K562 (cell line): ENCODE data around the gene GATA2. TPM values are rescaled to one million over a fixed set of nuclear protein-coding genes. Genes with fewer than 3 reads are reported as not detected.

Experiments used
- ATAC-seq: fragments of 200-7000 bp; cut with Tn5 transposase; 3 replicates; pipeline ENCODE4 v1.9.1; 2020; ENCODE audit warnings: moderate library complexity
- BruUV-seq: library from RNA; stranded (reverse); fragments of 400-500 nt; replicated peaks from 2 replicates; lab custom pipeline; 2021; lab: Mats Ljungman, UMichigan
- CTCF ChIA-PET: fragments of 300-600 bp; formaldehyde crosslinking; extraction: SDS; loops from one replicate; lab custom pipeline; 2021; ENCODE audit warnings: low intra/inter-chr PET ratio; lab: Yijun Ruan, JAX
- POLR2A ChIA-PET: fragments of 300-600, 350-650 bp; sonication (Branson Sonifier 250); formaldehyde crosslinking; extraction: SDS; loops from one replicate; lab custom pipeline; 2021; ENCODE audit warnings: antibody characterized with exemption, inconsistent platforms; lab: Yijun Ruan, JAX
- DNase-seq, 4 experiments: peaks; one replicate each; pipeline versions ENCODE4 v3.0.0 to v3.0.0-alpha.2; 2011 to 2018; ENCODE audit warnings: low spot score in 3 of 4, mixed read lengths in 3 of 4; ENCODE audit errors: extremely low read depth in 1 of 4
- FAIRE-seq: peaks from 2 replicates; lab custom pipeline; 2011; peaks lifted over from hg19 to GRCh38; lab: Jason Lieb, UNC
- H2AFZ ChIP-seq: 2 replicates; pipeline ENCODE4 v1.6.0; 2011; ENCODE audit warnings: low read depth, low read length, control low read depth, inconsistent platforms
- H3K27ac ChIP-seq: fragments of 200-600 bp; 3 replicates; pipeline ENCODE4 v1.8.0; 2011; ENCODE audit warnings: low read depth, mild to moderate bottlenecking, control low read depth, inconsistent platforms, low read length, moderate library complexity, mixed read lengths; ENCODE audit errors: extremely low read depth
- H3K27me3 ChIP-seq, 2 experiments: fragments of 300-600 bp in 1 of 2; 2 replicates in 1 of 2; 3 replicates in 1 of 2; pipeline versions ENCODE4 v1.6.0 to v1.8.0; 2011; ENCODE audit warnings: inconsistent platforms in 2 of 2, low read length in 2 of 2, mild to moderate bottlenecking in 1 of 2, mixed read lengths in 1 of 2, moderate library complexity in 1 of 2; ENCODE audit not compliant: control insufficient read depth in 2 of 2, insufficient read depth in 2 of 2
- H3K36me3 ChIP-seq: fragments of 300-600 bp; 3 replicates; pipeline ENCODE4 v1.8.0; 2011; ENCODE audit warnings: mild to moderate bottlenecking, low read length, inconsistent platforms; ENCODE audit not compliant: control insufficient read depth, insufficient read depth
- H3K4me1 ChIP-seq, 2 experiments: fragments of 200-600 bp in 1 of 2; replicated peaks in 1 of 2; 2 replicates in 1 of 2; 3 replicates in 1 of 2; pipeline versions ENCODE4 v1.5.1 to v1.8.0; 2011; ENCODE audit warnings: inconsistent platforms in 2 of 2, low read length in 2 of 2, mild to moderate bottlenecking in 1 of 2, mixed read lengths in 1 of 2, moderate library complexity in 1 of 2; ENCODE audit not compliant: control insufficient read depth in 2 of 2, insufficient read depth in 2 of 2
- H3K4me2 ChIP-seq: 2 replicates; pipeline ENCODE4 v1.6.1; 2011; ENCODE audit warnings: low read length, control low read depth, inconsistent platforms, mixed read lengths; ENCODE audit not compliant: insufficient read depth
- H3K4me3 ChIP-seq: fragments of 200-600 bp; sonication (generic), shearing (Covaris generic); 2 replicates; pipeline ENCODE4 v1.5.1; 2016; ENCODE audit warnings: control low read depth, inconsistent platforms
- H3K79me2 ChIP-seq: fragments of 200-600 bp; 3 replicates; pipeline ENCODE4 v1.8.0; 2011; ENCODE audit warnings: low read length, inconsistent platforms; ENCODE audit not compliant: control insufficient read depth, insufficient read depth
- H3K9ac ChIP-seq, 2 experiments: 2 replicates each; pipeline versions ENCODE4 v1.6.0 to v1.6.1; 2011; ENCODE audit warnings: low read depth in 2 of 2, low read length in 2 of 2, control low read depth in 1 of 2, inconsistent platforms in 1 of 2, mild to moderate bottlenecking in 1 of 2, mixed read lengths in 1 of 2; ENCODE audit not compliant: insufficient read depth in 1 of 2
- H3K9me1 ChIP-seq: one replicate; pipeline ENCODE4 v1.6.0; 2011; ENCODE audit warnings: inconsistent platforms, mild to moderate bottlenecking, low read length, moderate library complexity; ENCODE audit not compliant: control insufficient read depth, insufficient read depth
- H3K9me3 ChIP-seq: replicated peaks from 2 replicates; pipeline ENCODE4 v1.5.1; 2011; ENCODE audit warnings: low read depth, low read length, inconsistent platforms; ENCODE audit not compliant: control insufficient read depth, insufficient read depth
- H4K20me1 ChIP-seq: replicated peaks from 2 replicates; pipeline ENCODE4 v1.6.1; 2011; ENCODE audit warnings: low read length, inconsistent platforms, mixed read lengths; ENCODE audit not compliant: control insufficient read depth, insufficient read depth
- BHLHE40 ChIP-seq: IDR thresholded peaks from 2 replicates; pipeline ENCODE4 v1.6.1; 2011; ENCODE audit warnings: low read length, improper control_type of control experiment
- CBX3 ChIP-seq, 2 experiments: IDR thresholded peaks; 1 replicate in 1 of 2; 2 replicates in 1 of 2; pipeline ENCODE4 v1.6.1; 2012; ENCODE audit warnings: inconsistent platforms in 2 of 2, low read length in 2 of 2, borderline replicate concordance in 1 of 2, control low read depth in 1 of 2
- CEBPB ChIP-seq: fragments of 450-650 bp; IDR thresholded peaks from 2 replicates; pipeline ENCODE4 v1.6.1; 2016; ENCODE audit warnings: missing genetic modification characterization, missing compliant biosample characterization
- ERF ChIP-seq: fragments of 450-650 bp; formaldehyde crosslinking; IDR thresholded peaks from 2 replicates; pipeline ENCODE4 v1.4.0; 2020; ENCODE audit warnings: mild to moderate bottlenecking, mixed read lengths
- ILF3 ChIP-seq: fragments of 450-650 bp; IDR thresholded peaks from 2 replicates; pipeline ENCODE4 v1.6.1; 2018; ENCODE audit warnings: antibody characterized with exemption, mild to moderate bottlenecking, moderate library complexity, borderline replicate concordance
- KHSRP ChIP-seq: fragments of 450-650 bp; IDR thresholded peaks from 2 replicates; pipeline ENCODE4 v1.6.1; 2017
- KLF13 ChIP-seq: fragments of 450-650 bp; IDR thresholded peaks from 2 replicates; pipeline ENCODE4 v1.6.1; 2016; ENCODE audit warnings: missing genetic modification characterization, low read depth, mild to moderate bottlenecking, missing compliant biosample characterization, moderate library complexity, borderline replicate concordance
- NRF1 ChIP-seq, 2 experiments: fragments of 450-650 bp; IDR thresholded peaks in 1 of 2; conservative IDR thresholded peaks in 1 of 2; 2 replicates each; pipeline ENCODE4 v1.6.1; 2014; ENCODE audit warnings: mild to moderate bottlenecking in 2 of 2
- SIRT6 ChIP-seq: IDR thresholded peaks from one replicate; pipeline ENCODE4 v1.6.1; 2012; ENCODE audit warnings: low read depth, mild to moderate bottlenecking, control low read depth, inconsistent platforms, low read length, moderate library complexity
- SMARCB1 ChIP-seq: IDR thresholded peaks from 2 replicates; pipeline ENCODE4 v1.6.1; 2011; ENCODE audit warnings: improper control_type of control experiment, low read depth; ENCODE audit not compliant: insufficient read length
- TSC22D4 ChIP-seq: fragments of 450-650 bp; IDR thresholded peaks from 2 replicates; pipeline ENCODE4 v1.6.1; 2016; ENCODE audit warnings: missing genetic modification characterization, missing biosample characterization, control low read depth
- U2AF2 ChIP-seq: fragments of 200-400 bp; formaldehyde crosslinking; optimal IDR thresholded peaks from 2 replicates; pipeline ENCODE3; 2017; ENCODE audit warnings: low read depth, mild to moderate bottlenecking, low read length
- ZNF12 ChIP-seq: sonication (generic); formaldehyde crosslinking; IDR thresholded peaks from 2 replicates; pipeline ENCODE4 v1.4.0; 2020; ENCODE audit warnings: mild to moderate bottlenecking, missing genetic modification reagents
- ZNF311 ChIP-seq: fragments of 250-450 bp; sonication (Bioruptor Pico); IDR thresholded peaks from 2 replicates; pipeline ENCODE4 v1.4.0; 2020; ENCODE audit warnings: mild to moderate bottlenecking, moderate library complexity
- ZNF445 ChIP-seq: fragments of 250-450 bp; sonication (Bioruptor Pico); IDR thresholded peaks from 2 replicates; pipeline ENCODE4 v1.4.0; 2020; ENCODE audit warnings: low read depth, mild to moderate bottlenecking, moderate library complexity
- ZNF583 ChIP-seq: fragments of 250-450 bp; sonication (Bioruptor Pico); IDR thresholded peaks from 2 replicates; pipeline ENCODE4 v1.4.0; 2020
- ZNF668 ChIP-seq: fragments of 250-450 bp; sonication (Bioruptor Pico); IDR thresholded peaks from 2 replicates; pipeline ENCODE4 v1.8.0; 2022; ENCODE audit warnings: mild to moderate bottlenecking, inconsistent platforms
- WGBS: fragments of 100-300 bp; shearing (Covaris generic); methylation state at CpG from one replicate; pipeline ENCODE4 v1.1.6; 2016; ENCODE audit warnings: low coverage, mixed read lengths; ENCODE audit not compliant: insufficient coverage; ENCODE audit errors: missing lambda C conversion rate; 5-methylcytosine and 5-hydroxymethylcytosine counted together
- in situ Hi-C: fragments of 300-500 bp; cut with MboI; formaldehyde crosslinking; loops from 4 replicates; pipeline ENCODE4 v1.15.0; 2018; ENCODE audit warnings: inconsistent platforms, mixed read lengths
- intact Hi-C: fragments of 100-400 bp; cut with micrococcal nuclease; formaldehyde crosslinking; loops from 2 replicates; pipeline ENCODE4 v1.14.2; 2022
- polyA plus RNA-seq, 8 experiments: library from polyadenylated mRNA; depleted of rRNA in 4 of 8; stranded (reverse) in 5 of 8; unstranded in 3 of 8; fragments of >200 nt; fragmentation: Nextera tagmentation in 2 of 8; fragmentation: Illumina TruSeq in 1 of 8; extraction: Ambion mirVana in 2 of 8; extraction: Trizol in 1 of 8; gene quantifications; 2 replicates each; pipeline versions ENCODE4 v1.2.1 to v1.2.3, GENCODE V29; 2011 to 2014; ENCODE audit warnings: inconsistent platforms in 1 of 8, missing spikeins in 1 of 8
- total RNA-seq, 7 experiments: library from RNA; depleted of rRNA in 6 of 7; stranded (reverse); fragments of >200 nt in 6 of 7; fragmentation: Illumina TruSeq in 2 of 7; extraction: Trizol in 2 of 7; gene quantifications; 2 replicates each; pipeline versions ENCODE4 v1.2.1 to v1.2.3, GENCODE V29; 2011 to 2021; ENCODE audit warnings: low replicate concordance in 1 of 7
- TF ChIP-seq, protein P1 (sequence below): IDR thresholded peaks from 2 replicates; pipeline ENCODE4 v1.6.1; 2011; ENCODE audit warnings: borderline replicate concordance, low read depth, mild to moderate bottlenecking, moderate library complexity, low read length; ENCODE audit not compliant: insufficient read depth, poor library complexity, severe bottlenecking
- TF ChIP-seq, protein P2 (sequence below): fragments of 250-450 bp; sonication (Bioruptor Pico); IDR thresholded peaks from 2 replicates; pipeline ENCODE4 v1.8.0; 2022; ENCODE audit warnings: inconsistent platforms

Gene GATA2
- total and polyA plus RNA-seq, 9 of the 15 experiments (the other 6 are each of a cell fraction or from before 2014, with no cell fraction given) = 8.5 to 218 (median 50.8) TPM

DNA sequence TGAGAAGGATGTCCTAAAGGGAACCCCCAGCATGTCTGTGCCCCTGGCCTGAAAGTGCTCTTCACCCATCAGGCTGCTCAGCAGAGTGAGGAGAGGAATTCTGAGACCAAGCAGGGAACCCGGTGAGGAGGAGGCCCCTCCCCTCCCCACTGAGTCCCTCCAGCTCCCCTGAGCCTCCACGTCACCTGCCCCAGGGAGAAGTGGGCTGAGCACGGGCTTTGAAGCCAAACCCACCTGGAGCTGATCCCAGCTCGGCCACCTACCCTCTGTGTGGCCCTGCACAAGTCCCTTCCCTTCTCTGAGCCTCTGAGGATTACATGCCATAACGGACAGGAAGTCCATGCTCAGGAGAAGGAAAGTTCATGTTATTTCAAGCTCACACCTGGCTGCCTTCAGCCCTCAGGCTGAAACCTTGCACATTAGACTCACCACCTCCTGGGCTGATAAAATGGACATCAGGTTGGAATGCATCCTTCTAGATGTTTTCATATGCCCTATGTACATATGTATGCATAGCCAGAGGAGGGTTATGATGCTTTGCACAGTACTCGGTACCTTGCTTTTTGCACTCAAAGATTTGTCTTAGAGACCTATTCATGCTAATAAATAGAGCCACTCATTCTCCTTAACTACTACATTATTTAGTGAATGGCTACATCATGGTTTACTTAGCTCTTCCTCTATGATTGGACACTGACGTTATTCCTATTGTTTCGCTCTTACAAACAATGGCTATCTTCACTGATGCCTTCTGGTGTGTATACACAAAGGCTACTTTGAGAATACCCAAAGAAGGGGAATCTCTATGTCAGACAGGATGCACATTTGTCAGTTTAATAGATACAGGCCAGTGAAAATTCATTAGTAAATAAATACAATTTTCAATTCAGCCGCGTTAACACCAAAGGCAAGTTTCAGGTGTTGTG is 31.6 kb upstream of the GATA2 start:
- in situ Hi-C loops (no loop called here), intact Hi-C loops (no loop called here)
- H3K27ac ChIP-seq = no peak overlapping the region
- WGBS = 66% methylated on average over 8 of the region's 10 CpGs
- H3K79me2 ChIP-seq = no peaks in the 10 kb centered on the region
- H3K36me3 ChIP-seq = no peaks in the 10 kb centered on the region
- H3K9me3 ChIP-seq = no peaks in the 10 kb centered on the region
- H3K27me3 ChIP-seq = no peaks in the 10 kb centered on the region
- peaks cover 0 to 7% of the 10 kb centered on the region in 2 experiments; a peak in 2 of 5 replicates for H3K4me1 ChIP-seq
- H3K4me2 ChIP-seq = no peak overlapping the region
- peak overlapping the region; percentile 66; the same call in 1 of the 2 replicates for H2AFZ ChIP-seq
- no peaks in the 10 kb centered on the region; the same call in 1 of the 2 replicates for H4K20me1 ChIP-seq
- no peak overlapping the region for H3K4me3 ChIP-seq
- BruUV-seq = no TSS peak
- ChIA-PET POLR2A (interaction anchor here (0.6 kb wide), 1 partner anchor 618 kb away, joined by 4 read pairs; no protein-coding TSS in a partner anchor), CTCF (no interaction called here)
- DNase-seq (no peak), ATAC-seq (peak; percentile 22; the same call in 1 of the 3 replicates), FAIRE-seq (no peak)
- H3K9ac ChIP-seq = no peak overlapping the region
- no peaks in the 10 kb centered on the region for H3K9me1 ChIP-seq
- no peak for TF ChIP-seq KHSRP
- no peak for TF ChIP-seq SMARCB1
- no peak for TF ChIP-seq NRF1 (conservative IDR thresholded peaks at IDR 0.05 in 1 of 2, IDR thresholded peaks at IDR 0.05 in 1 of 2)
- no peak for TF ChIP-seq ERF (CRISPR knock-in tag)
- TF ChIP-seq TSC22D4 (tag) = no peak
- TF ChIP-seq, protein P1, sequence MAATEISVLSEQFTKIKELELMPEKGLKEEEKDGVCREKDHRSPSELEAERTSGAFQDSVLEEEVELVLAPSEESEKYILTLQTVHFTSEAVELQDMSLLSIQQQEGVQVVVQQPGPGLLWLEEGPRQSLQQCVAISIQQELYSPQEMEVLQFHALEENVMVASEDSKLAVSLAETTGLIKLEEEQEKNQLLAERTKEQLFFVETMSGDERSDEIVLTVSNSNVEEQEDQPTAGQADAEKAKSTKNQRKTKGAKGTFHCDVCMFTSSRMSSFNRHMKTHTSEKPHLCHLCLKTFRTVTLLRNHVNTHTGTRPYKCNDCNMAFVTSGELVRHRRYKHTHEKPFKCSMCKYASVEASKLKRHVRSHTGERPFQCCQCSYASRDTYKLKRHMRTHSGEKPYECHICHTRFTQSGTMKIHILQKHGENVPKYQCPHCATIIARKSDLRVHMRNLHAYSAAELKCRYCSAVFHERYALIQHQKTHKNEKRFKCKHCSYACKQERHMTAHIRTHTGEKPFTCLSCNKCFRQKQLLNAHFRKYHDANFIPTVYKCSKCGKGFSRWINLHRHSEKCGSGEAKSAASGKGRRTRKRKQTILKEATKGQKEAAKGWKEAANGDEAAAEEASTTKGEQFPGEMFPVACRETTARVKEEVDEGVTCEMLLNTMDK = no peak
- no peak for TF ChIP-seq U2AF2
- TF ChIP-seq ZNF311 (CRISPR knock-in tag) = no peak
- no peak for TF ChIP-seq KLF13 (tag)
- TF ChIP-seq, protein P2, sequence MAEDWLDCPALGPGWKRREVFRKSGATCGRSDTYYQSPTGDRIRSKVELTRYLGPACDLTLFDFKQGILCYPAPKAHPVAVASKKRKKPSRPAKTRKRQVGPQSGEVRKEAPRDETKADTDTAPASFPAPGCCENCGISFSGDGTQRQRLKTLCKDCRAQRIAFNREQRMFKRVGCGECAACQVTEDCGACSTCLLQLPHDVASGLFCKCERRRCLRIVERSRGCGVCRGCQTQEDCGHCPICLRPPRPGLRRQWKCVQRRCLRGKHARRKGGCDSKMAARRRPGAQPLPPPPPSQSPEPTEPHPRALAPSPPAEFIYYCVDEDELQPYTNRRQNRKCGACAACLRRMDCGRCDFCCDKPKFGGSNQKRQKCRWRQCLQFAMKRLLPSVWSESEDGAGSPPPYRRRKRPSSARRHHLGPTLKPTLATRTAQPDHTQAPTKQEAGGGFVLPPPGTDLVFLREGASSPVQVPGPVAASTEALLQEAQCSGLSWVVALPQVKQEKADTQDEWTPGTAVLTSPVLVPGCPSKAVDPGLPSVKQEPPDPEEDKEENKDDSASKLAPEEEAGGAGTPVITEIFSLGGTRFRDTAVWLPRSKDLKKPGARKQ (CRISPR knock-in tag) = no peak
- no peak for TF ChIP-seq ZNF445 (CRISPR knock-in tag)
- TF ChIP-seq ZNF583 (CRISPR knock-in tag) = no peak
- TF ChIP-seq BHLHE40 = no peak
- no peak for TF ChIP-seq CEBPB (tag)
- TF ChIP-seq ZNF668 = no peak
- no peak for TF ChIP-seq ILF3
- no peak for TF ChIP-seq CBX3 (IDR thresholded peaks at IDR 0.05; ENCODE audit: borderline replicate concordance in 1 of 2, low read length in 2 of 2)
- TF ChIP-seq SIRT6 = no peak
- no peak for TF ChIP-seq ZNF12 (CRISPR knock-in tag)
